Measurements from ENCODE around the gene ARL2BP. TPM values are rescaled to one million over a fixed set of nuclear protein-coding genes. Genes with fewer than 3 reads are reported as not detected.

The ARL2BP gene
- total and polyA plus RNA-seq, 2 of the 13 experiments (the other 11 are each of a cell fraction or from before 2014, with no cell fraction given) = 64.3 to 67.6 TPM

- 0 out of 2 replicates have a peak, but pooled peaks have one; percentile 18 for TF ChIP-seq ZNF609 (CRISPR knock-in tag; IDR thresholded peaks at IDR 0.05; ENCODE audit: borderline replicate concordance)
- no peak for TF ChIP-seq ZNF30 (CRISPR knock-in tag; IDR thresholded peaks at IDR 0.05)
- peak; percentile 92 for TF ChIP-seq IRF2 (CRISPR knock-in tag; IDR thresholded peaks at IDR 0.05)
- no peak for TF ChIP-seq ZNF660 (CRISPR knock-in tag; IDR thresholded peaks at IDR 0.05; ENCODE audit: borderline replicate concordance, low read depth)
- TF ChIP-seq ZNF777 (CRISPR knock-in tag; IDR thresholded peaks at IDR 0.05) = no peak
- TF ChIP-seq RERE (CRISPR knock-in tag; IDR thresholded peaks at IDR 0.05; ENCODE audit: low read depth) = no peak; the same call in 1 of the 2 replicates
- TF ChIP-seq ZNF850 (CRISPR knock-in tag; conservative IDR thresholded peaks at IDR 0.05) = no peak
- TF ChIP-seq KLF13 (CRISPR knock-in tag; IDR thresholded peaks at IDR 0.05) = no peak
- TF ChIP-seq ATF7-NPFF (CRISPR knock-in tag; IDR thresholded peaks at IDR 0.05; ENCODE audit: low read depth) = 0 out of 2 replicates have a peak, but pooled peaks have one; percentile 1
- TF ChIP-seq JUNB (CRISPR knock-in tag; IDR thresholded peaks at IDR 0.05; ENCODE audit: borderline replicate concordance) = no peak
- TF ChIP-seq ZNF83 (CRISPR knock-in tag; IDR thresholded peaks at IDR 0.05; ENCODE audit: borderline replicate concordance) = no peak
- TF ChIP-seq PAF1 (CRISPR knock-in tag; IDR thresholded peaks at IDR 0.05) = no peak
- TF ChIP-seq FOXA1 (IDR thresholded peaks at IDR 0.05) = no peak
- peak; percentile 38 for TF ChIP-seq FOXA1 (CRISPR knock-in tag; IDR thresholded peaks at IDR 0.05)
- TF ChIP-seq ZNF652 (CRISPR knock-in tag; IDR thresholded peaks at IDR 0.05; ENCODE audit: borderline replicate concordance, low read depth) = no peak
- TF ChIP-seq FOXK2 (IDR thresholded peaks at IDR 0.05) = peak; percentile 75
- no peak for TF ChIP-seq ZNF672 (CRISPR knock-in tag; IDR thresholded peaks at IDR 0.05)
- peak; percentile 28; the same call in 1 of the 2 replicates for TF ChIP-seq ZNF275 (CRISPR knock-in tag; IDR thresholded peaks at IDR 0.05; ENCODE audit: borderline replicate concordance)
- TF ChIP-seq TAF15 (IDR thresholded peaks at IDR 0.05; ENCODE audit: low read depth, low read length, poor library complexity, severe bottlenecking) = no peak
Observed at GRCh38 chr16:57300387-57301125, 55.5 kb downstream of the ARL2BP start (continued).
